DND-41 (cell line): ENCODE data around the gene CCL14.

Source experiments
- EZH2 ChIP-seq: IDR thresholded peaks from 3 replicates; pipeline ENCODE4 v1.6.1; 2012; ENCODE audit warnings: borderline replicate concordance, low read depth, mild to moderate bottlenecking, moderate library complexity, low read length, inconsistent platforms; ENCODE audit not compliant: severe bottlenecking
- TF ChIP-seq, protein P1 (sequence below): IDR thresholded peaks from 2 replicates; pipeline ENCODE4 v1.5.1; 2012; ENCODE audit warnings: borderline replicate concordance, low read length, moderate library complexity, mild to moderate bottlenecking; ENCODE audit not compliant: poor library complexity, severe bottlenecking; ENCODE audit errors: extremely low read depth

DNA sequence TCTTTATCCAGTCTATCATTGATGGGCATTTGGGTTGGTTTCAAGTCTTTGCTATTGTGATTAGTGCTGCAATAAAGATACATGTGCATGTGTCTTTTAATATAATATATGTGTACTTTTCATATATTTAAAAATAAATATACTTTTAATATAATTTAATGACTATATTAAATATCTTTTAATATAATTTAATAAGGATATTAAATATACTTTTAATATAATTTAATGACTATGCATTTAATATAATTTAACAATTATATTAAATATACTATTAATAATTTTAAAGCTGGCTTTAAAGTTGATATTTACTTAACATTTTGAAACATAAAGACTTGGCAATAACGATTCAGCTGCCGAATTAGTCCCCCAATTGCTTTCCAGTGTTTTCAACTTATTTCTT lies 30.0 kb upstream of the CCL14 start:
- TF ChIP-seq, protein P1, sequence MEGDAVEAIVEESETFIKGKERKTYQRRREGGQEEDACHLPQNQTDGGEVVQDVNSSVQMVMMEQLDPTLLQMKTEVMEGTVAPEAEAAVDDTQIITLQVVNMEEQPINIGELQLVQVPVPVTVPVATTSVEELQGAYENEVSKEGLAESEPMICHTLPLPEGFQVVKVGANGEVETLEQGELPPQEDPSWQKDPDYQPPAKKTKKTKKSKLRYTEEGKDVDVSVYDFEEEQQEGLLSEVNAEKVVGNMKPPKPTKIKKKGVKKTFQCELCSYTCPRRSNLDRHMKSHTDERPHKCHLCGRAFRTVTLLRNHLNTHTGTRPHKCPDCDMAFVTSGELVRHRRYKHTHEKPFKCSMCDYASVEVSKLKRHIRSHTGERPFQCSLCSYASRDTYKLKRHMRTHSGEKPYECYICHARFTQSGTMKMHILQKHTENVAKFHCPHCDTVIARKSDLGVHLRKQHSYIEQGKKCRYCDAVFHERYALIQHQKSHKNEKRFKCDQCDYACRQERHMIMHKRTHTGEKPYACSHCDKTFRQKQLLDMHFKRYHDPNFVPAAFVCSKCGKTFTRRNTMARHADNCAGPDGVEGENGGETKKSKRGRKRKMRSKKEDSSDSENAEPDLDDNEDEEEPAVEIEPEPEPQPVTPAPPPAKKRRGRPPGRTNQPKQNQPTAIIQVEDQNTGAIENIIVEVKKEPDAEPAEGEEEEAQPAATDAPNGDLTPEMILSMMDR = no peak
- TF ChIP-seq EZH2 = no peak
